Effector CD4-positive, alpha-beta T cell (primary cell): ENCODE data around the gene TACC2.

Experiments used
- DNase-seq: peaks from one replicate; pipeline ENCODE4 v3.0.0-alpha.2; 2020

TACC2 gene

DNA sequence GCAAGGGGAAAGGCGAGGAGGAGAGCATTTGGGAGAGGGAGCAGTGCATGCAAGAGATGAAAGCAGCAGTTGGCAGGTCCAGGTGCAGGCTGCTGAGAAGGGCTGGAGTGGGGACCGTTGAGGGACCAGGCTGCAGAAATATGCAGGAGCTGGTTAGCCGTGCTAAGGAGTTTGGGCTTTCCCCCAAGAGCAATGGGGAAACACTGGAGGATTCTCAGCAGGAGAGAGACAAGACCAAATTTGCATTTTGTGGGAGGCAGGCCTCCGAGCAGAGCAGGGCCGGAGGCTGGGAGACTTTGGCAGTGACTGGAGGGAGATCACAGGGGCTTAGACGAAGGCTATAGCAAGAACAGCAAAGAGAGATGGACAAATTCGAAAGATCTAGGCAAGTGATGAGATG is 293.9 kb downstream of the TACC2 start:
- DNase-seq = no peak

DNA sequence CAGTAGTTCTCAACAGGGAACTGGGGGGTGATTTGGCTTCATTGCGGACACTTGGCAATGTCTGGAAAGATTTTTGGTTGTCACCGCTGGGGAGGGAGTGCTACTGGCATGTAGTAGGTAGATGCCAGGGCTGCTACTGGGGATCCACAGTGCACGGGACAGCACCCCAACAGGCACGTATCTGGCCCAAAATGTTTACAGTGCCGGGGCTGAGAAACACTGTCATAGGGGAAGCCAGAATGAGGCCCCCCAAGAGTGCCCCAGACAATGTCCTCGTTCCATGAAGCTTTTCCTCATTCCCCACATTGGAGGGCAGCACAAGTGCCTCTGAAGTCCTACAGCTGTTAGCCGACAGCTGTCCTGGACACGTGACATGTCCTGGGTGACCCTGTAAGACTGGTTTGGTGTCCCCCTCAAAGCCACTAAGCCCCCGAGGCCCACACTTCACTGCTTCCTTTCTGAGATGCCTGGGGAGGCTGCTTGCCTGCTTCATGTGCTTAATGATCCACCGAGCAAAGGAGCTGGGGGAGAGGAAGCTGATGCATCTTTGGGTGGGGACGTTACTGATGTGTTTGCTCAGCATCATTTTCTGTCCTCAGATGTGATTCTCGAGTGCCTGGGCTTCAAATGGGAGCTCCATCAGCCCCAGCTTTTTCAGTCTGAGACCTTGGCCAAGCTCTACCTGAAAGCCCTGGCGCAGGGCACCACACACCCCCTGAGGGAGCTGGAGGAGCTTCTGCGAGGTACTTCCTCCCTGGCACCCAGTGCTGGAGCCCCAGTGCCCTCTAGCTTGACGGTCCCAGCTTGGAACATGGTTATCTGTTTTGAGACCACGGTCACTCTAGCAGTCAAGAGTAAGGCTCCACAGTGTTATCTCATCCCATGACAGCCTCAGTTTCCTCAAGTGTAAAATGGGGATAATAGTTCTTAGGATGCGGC is 296.8 kb downstream of the TACC2 start:
- DNase-seq = no peak

DNA sequence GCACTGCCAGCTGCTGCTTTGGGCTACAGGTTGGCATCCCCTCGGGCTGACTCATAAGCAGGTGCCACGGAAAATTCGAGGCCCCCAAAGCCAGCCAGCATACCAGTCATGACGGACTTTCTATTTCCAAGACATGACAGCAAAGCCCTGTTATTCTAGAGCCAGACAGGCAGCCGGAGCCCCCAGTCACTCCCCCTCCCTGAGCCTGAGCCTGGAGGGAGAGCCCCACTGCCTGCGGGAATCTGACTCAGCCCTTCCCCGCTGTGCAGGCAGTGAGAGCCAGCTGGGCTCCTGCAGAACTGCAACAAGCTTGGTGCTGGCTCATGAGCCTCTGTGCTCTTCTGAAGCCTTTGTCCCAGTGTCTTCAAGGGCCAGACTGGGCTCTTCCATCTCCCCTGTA is 297.9 kb downstream of the TACC2 start:
- no peak for DNase-seq

DNA sequence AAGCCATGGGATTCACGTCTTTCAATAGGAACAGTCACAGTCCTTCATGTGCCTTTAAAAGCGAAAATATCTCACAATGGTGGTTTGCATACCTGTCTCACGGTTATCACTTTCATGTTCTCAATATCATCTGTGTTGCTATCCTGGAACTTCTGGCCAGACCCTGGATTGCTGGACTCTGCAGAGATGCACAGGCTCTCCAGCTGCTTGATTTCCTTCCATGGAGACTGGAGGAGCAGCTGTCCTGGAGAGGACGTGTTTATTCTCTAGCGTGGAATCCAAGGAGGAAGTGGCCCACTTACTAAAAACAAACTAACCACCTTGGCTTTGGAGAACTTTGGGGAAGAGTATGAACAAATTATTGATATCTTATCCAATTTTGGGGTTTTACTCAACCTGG is 298.6 kb downstream of the TACC2 start:
- no peak for DNase-seq

DNA sequence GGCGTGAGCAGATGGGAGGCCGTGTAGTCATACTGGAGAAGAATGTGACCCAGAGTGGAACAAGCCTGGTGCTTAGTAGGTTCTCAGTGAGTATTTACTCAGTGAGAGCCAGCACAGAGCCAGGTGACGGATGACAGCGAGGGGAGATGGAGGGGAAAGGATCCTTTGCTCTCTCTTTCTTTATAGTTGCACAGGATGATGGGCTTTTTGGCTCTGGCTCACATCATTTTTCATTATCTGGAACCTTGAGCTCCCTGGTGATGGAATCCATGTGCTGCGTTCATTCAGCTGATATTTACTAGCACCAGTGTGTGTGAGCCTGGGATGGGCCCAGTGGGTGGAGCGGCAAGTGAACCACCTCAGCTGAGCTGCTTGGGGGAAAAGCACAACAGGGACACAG is 299.3 kb downstream of the TACC2 start:
- no peak for DNase-seq

DNA sequence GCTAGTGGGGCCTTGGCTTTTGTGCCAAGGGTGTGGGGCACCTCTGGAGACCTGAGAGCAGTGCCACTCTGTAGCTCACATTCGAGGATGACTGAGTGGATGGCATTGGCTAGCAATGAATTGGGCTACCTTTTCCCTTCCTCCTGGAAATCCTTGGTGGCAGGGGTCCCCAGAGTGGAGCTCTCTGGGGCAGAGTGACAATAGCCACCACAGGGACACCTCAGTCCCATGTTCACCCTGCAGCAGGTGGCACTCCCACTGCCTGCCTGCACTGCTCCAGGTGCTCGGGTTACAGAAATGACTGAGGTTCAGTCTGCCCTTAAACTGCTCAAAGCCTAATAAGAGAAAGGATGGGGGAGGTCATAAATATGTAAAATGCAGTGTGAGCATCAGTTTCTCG is 300.0 kb downstream of the TACC2 start:
- DNase-seq = no peak

DNA sequence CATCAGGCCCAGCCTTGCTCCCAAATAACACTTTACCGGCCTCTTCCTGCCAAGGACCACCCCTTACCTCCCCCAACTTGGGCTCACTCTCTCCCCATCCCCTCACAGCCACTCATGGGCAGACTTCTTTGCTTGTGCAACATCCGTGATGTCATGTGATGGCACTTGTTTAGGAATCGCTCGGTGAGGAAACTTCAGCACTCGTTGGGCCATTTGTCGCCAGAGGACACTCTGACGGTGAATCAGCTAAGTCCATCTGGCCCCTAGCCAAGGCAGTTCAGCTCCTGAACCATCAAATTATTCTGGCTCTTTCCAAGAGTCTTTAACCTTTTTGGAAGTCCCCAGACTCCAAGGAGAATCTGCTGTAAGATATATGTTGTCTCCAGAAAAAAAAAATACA is 301.4 kb downstream of the TACC2 start:
- DNase-seq = no peak

DNA sequence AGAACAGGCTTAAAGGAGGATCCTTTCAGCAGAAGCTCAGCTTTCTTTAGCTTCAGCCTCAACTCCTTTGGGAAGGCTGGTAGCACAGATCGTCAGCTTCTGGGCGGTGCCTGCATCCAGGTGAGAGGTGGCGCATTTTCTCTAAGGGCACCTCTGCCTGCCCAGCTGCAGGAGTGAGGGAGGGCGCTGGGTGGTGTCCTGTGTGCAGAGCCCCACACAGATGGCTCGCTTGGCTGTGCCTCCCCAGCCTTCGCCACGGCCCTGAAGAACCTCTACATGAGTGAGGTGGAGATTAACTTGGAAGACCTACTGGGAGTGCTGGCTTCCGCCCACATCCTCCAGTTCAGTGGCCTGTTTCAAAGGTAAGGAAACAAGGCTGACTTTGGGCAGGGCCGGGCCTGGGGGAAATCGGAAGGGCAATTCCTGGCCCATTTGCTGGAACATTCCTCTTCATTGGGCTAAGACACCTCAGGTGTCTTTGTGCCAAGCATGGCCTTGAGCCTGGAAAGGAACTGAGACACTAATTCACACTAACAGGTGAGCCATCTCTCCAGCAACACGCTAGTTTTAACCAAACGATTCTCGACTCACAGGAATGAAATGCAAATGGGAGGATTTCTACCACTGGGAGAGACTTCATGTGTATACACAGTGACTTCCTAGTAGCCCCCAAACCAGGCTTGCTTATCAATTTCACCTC is 302.0 kb downstream of the TACC2 start:
- DNase-seq = no peak

DNA sequence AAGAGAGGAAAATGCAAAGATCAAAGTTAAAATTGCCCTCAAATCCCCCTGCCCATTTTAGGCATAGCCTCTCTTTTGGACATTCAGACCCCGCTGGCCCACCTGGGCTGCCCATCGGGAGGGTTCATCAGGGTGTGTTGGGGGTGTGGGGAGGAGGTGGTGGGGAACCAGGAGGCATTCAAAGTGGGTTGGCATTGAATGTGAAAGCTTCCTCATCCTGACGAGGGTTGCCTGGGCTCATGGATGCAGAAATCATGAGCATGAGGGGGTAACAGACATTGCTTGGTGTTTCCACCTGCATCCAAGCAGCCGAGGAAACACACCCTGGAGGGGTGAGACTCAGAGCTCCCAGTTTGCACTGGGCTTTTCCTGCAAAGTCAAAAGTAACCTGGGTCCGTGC is 302.8 kb downstream of the TACC2 start:
- DNase-seq = no peak

DNA sequence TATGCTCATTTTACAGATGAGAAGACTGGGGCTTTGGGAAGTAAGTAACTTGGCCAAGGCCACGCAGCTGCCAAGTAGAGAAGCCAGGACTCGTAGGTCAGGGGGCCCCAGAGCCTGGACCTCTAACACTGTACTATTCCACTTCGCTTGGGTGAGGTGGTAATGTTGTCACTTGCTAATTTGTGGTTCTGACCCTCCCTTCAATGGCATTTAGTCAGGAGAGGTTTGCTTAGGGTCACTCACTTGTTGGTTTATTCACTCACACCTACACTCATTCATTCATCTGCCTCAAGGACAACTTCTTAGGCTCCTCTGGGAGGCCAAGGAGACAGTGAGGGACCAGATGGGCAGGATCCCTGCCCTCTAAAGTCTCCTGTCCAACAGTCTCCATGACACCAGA is 303.4 kb downstream of the TACC2 start:
- DNase-seq = no peak

DNA sequence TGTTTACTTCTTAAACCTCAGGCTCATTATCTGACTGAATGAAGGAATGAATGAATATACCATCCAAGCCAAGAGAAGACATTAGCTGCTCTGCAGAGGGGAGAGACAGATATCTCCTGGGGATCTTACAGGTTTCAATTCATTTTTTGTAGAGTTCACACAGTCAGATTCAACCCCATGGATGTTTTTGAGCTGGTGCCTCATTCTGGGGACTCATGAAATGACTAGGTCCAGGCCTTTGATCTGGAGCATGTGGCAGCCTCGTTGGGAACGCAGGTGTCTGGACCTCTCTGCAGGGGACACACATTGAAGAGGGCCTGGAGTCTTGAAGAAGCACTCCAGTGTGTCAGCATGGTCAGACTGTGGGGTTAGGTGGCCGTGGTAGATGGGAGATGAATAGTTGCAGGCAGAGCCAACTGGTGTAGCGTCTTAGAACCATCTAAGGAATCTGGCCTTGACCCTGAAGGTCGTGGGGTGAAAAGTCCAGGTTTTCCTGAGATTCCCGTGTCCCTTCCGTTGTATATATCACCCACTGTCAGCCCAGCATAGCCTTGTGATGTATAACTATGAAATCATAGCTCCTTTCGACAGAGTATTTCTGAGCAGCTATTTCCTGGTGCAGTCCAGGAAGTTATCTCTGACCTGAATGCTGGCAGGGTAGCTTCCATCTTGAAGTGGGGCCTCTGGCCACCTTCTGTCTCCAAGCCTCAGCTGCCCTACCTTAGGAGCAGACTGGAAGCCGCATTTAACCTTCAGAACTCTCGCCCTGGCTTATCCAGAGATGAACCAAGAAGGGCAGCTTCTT is 304.4 kb downstream of the TACC2 start:
- DNase-seq = no peak

DNA sequence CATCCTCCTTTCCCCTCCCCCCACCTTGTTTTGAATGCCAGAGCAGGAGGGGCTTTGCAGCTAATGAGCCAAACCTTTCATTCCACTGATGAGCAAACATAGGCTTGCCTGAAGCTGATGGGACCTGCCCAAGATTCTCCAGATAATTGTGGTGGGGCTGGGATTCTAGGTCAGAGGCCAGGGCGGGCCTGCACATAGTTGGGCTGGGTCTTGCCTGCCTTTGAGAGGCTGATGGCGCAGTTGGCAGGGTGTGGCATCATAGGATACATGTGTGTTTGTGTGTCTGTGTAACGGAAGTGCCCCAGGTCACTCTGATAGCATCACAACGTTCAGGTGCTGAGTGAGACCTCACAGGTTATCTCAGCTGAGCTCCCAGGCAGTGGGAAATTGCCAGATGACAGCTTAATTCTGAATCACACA is 305.0 kb downstream of the TACC2 start:
- DNase-seq = no peak

DNA sequence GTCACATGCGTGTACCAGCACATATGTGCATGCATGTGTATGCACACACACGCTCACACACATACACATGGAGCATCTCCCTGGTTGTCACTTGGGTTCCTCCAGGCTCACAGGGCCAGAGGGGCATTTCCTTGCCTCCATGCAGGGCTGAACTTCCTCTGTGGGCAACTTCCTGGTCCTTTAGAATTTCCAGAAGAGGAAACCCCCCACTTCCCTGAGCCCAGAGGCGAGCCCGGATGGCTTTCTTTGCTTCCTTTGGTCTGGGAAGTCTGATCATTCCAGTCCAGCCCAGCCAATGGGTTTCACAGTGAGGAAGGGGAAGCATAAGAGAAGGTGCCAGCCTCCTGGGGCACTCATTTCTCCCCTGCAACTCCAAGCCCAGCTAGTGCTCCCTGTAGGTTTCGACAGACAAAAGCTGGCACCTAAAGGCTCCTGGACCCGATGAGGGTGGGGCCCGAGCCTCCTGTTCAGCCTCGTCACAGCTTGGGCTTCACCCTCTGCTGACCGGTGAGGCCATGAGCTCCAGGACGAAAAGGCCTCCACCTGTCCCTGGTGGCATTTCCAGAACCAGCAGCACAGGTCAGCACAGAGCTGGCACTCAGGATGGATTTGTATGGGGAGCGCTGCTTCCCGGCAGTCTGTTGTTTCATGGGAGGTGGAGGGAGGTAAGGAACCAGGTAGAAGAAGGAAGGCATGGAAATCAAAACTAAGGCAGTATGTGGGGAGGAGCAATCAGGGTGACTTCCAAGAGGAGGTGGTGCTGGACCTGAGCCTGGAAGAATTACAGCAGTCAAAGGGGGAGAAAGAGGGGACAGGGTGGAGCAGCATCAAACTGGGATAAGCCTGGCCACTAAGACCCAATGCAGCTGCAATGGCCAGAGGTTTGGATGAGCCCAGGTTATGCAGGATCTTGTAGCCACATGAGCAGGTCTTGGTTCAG is 305.8 kb downstream of the TACC2 start:
- DNase-seq = no peak

DNA sequence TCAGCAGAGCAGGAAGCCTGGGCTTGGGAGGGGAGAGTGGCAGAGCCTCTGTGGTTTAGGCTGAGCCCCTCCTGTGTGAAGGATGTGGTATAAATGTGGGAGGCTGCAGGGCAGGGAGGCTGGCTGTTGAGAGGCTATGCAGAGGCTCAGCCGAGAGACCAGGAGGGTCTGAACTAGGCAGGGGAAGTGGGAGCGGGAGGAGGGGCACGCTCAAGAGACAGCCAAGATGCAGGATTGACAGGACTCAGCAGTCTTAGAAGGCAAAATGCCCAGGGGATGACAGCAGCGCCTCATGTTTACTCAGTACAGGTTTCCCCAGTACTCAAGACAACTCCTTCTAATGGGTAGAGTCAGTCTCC is 306.5 kb downstream of the TACC2 start:
- no peak for DNase-seq

DNA sequence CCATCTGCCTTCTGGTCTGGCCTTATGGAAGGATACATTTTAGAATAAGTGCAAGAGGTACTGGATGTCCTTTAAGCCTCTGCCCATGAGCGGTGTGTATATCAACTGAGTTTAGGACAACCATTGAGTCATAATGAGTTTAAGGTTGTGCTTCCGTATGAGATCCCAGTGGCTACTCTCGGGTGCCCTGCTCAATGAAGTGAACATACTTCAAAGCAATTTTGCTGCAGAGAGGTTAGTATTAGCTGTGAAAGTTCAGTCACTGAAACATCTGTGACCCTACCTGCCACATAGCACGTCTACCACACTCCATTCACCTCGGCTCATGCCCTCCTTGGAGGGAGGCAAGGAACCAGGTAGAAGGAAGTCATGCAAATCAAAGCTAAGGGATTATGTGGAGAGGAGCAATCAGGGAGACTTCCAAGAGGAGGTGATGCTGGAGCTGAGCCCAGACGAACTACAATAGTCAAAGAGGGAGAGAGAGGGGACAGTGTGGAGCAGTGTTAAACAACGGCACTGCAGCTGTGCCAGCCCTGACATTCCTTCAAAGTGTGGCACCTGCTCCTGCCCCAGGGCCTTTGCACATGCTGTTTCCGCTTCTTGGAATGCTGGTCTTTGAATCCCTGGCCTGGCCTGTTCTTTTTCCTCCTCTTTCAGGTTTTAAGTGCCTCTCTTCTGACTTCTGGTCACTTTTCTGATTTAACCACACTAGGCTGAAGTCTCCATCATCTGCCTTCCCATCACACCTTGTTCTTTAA is 307.6 kb downstream of the TACC2 start:
- DNase-seq = no peak

DNA sequence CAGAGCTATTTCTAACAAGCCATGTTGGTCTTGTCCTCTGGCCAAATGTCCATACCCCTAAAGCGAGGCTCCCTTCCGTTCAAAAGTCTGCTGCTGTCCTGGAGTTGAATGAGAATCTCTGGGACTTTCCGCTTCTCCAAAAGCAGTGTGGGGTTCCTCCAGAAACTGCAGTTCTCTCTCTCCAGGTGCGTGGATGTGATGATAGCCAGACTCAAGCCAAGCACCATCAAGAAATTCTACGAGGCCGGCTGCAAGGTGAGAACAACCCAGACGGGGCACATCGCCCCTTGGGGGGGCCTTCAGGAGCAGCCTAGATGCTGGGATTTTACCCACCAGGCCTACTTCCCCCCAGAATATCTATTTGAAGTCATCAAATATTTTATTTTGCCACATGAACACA is 308.6 kb downstream of the TACC2 start:
- DNase-seq = no peak

DNA sequence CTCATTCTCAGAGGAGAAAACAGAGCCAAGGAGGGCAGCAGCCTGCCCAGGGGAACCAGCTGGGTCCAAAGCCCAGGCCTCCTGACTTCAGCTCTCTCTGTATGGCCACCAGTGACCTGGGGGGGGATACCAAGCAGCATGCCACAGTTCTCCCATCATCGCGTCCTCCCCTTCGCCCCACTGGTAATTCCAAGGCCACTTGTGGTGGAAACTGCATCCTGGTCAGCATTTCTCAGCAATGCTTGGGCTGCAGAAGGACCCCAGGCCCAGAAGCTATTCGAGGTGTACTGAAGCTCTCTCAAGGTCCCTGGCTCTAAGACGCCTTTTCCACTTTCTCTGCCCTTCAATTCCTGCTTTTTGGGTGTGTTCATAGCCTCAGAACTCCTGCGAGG is 309.2 kb downstream of the TACC2 start:
- DNase-seq = no peak

DNA sequence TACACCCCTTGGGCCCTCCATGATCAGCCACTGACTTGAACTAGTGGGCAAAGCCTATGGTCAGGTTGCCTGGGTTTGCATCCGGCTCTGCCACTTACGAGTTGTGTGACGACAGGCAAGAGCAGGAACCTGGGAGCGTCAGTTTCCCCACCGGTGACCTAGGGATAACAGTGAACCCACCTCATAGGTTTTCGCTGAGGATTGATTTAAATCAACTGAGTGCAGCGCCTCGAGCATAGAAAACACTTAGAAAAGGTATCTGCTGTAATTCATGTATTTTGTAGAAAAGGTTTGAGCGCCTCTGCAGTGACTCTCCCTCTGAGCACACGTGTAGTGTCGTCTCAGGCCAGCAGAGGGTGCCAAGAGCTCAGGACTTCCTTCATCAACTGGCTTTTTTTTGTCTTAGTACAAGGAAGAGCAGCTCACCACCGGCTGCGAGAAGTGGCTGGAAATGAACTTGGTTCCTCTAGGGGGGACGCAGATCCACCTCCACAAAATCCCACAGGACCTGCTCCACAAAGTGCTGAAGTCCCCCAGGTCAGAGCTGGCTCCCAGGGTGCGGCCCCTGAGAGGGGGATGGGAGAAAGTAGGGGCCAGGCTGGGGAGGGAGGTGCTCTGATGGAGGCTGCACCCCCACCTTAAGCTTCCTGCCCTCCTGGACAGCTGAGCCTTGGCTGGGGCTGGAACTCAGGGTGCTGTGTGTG is 309.8 kb downstream of the TACC2 start:
- DNase-seq = peak; percentile 43

DNA sequence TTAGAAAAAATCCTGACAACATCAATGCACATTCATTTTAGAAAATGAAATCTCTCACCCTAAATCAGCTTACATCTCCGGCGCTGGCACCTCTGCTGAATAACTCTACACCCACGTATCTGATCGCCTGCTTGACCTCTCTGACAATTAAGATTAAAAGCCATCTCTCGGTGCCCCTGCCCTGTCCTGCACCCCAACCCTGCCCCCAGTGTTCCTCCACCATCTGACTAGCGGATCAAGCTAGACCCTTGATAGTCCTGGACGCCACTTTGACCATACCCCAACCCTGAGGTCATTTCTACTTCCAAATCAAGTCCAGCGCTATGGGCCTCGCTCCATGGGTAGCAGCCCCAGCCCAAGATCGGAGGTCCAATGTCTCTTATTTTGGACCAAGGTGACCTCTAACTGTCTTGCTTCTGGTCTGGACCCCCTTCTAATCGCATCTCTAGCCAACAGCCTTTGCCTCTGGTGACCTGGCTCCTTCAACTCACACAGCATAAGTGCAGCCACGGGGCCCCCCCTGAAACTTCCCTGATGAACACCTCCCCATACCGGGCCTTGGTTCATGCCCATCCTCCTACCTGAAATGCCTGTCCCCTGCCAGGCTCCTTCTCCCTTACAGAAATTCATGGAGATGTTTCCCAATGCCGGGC is 310.6 kb downstream of the TACC2 start:
- no peak for DNase-seq

DNA sequence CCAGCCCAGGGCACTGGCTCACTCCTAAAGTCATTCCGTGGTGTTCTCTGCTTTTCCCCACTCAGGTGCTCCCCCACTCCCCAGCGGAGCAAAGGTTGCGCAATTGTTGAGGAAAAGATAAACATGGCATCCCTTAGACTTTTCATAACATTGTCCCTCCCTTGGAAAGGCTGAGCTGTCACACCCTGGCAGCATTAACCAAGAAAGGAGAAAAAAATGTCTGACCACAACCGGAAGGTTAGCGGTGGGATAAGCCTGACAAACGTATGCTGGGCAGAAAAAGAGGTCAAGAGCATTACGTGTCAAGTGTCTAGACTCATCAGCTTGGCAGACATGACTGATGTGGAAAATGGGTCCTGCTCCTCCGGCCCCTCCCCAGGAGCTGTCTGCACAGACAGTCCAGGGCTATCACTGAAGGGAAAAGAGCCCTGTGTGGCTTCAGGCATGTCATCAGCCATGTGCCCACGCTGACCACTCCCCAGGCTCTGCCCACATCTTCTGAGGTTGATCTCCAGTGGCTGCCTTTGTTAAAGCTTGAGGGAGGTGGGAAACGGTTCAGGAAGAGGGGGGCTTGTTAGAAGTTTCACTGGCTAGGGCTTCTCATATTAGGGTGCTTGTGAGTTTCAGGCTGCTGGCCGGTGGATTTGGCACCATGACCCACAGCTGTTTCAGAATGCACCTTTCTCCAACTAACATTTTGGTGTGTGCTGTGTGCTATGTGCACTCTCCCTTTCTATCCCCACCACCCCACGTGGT is 312.3 kb downstream of the TACC2 start:
- no peak for DNase-seq
